ENCODE results near the gene GBP5.
A peak's percentile ranks its signal among the peaks of the same experiment; 100 is the strongest.
"Not testable (repeated sequence)": the region's sequence is repeated elsewhere in the genome, so short reads cannot be mapped to it uniquely, and the experiment has no call there.

Gene GBP5

GRCh38 chr1:89272269-89273041 lies at the start of gene GBP5:
Gene GBP5 (minus strand): TSS chr1:89272860. CDS start chr1:89269555, 3,305 bp downstream.
- DNase-seq, result peak; percentile 53 to 68

- DNase-seq, result no peak
Measured at GRCh38 chr1:89322402-89322801, 49.7 kb upstream of the GBP5 start.

GRCh38 chr1:89312572-89312971 lies 39.9 kb upstream of the GBP5 start:
- DNase-seq, result no peak

GRCh38 chr1:89311757-89312156 lies 39.1 kb upstream of the GBP5 start:
- DNase-seq, result no peak

GRCh38 chr1:89310976-89311375 lies 38.3 kb upstream of the GBP5 start:
- no peak for DNase-seq

- DNase-seq, result no peak
Measured at GRCh38 chr1:89310505-89310904, 37.8 kb upstream of the GBP5 start.

- no peak for DNase-seq
Measured at GRCh38 chr1:89309828-89310227, 37.2 kb upstream of the GBP5 start.

- DNase-seq, result no peak
Measured at GRCh38 chr1:89306273-89306672, 33.6 kb upstream of the GBP5 start.

GRCh38 chr1:89305493-89305892 lies 32.8 kb upstream of the GBP5 start:
- DNase-seq, result no peak

- no peak for DNase-seq
Measured at GRCh38 chr1:89304572-89305230, 32.0 kb upstream of the GBP5 start.

- no peak for DNase-seq
Measured at GRCh38 chr1:89302697-89303332, 30.2 kb upstream of the GBP5 start.

GRCh38 chr1:89299739-89300463 lies 27.2 kb upstream of the GBP5 start:
- peak; percentile 18 to 44 for DNase-seq

- no peak for DNase-seq
Measured at GRCh38 chr1:89298461-89298860, 25.8 kb upstream of the GBP5 start.

GRCh38 chr1:89295187-89295586 lies 22.5 kb upstream of the GBP5 start:
- no peak for DNase-seq

- DNase-seq, result no peak
Measured at GRCh38 chr1:89291276-89291675, 18.6 kb upstream of the GBP5 start.

- DNase-seq, result no peak
Measured at GRCh38 chr1:89288051-89288340, 15.3 kb upstream of the GBP5 start.

- DNase-seq, result no peak
Measured at GRCh38 chr1:89287181-89288050, 14.8 kb upstream of the GBP5 start.

GRCh38 chr1:89286549-89287180 lies 14.0 kb upstream of the GBP5 start:
- no peak for DNase-seq

- no peak for DNase-seq
Measured at GRCh38 chr1:89285745-89286380, 13.2 kb upstream of the GBP5 start.

GRCh38 chr1:89284078-89284763 lies 11.6 kb upstream of the GBP5 start:
- not testable (repeated sequence) for DNase-seq

GRCh38 chr1:89280766-89281165 lies 8.1 kb upstream of the GBP5 start:
- DNase-seq, result no peak
